Measurements from ENCODE around the gene PAM. TPM values are rescaled to one million over a fixed set of nuclear protein-coding genes. Genes with fewer than 3 reads are reported as not detected.

The PAM gene
- polyA plus RNA-seq, 1 donor from 2014 or later, result 363 TPM

DNA sequence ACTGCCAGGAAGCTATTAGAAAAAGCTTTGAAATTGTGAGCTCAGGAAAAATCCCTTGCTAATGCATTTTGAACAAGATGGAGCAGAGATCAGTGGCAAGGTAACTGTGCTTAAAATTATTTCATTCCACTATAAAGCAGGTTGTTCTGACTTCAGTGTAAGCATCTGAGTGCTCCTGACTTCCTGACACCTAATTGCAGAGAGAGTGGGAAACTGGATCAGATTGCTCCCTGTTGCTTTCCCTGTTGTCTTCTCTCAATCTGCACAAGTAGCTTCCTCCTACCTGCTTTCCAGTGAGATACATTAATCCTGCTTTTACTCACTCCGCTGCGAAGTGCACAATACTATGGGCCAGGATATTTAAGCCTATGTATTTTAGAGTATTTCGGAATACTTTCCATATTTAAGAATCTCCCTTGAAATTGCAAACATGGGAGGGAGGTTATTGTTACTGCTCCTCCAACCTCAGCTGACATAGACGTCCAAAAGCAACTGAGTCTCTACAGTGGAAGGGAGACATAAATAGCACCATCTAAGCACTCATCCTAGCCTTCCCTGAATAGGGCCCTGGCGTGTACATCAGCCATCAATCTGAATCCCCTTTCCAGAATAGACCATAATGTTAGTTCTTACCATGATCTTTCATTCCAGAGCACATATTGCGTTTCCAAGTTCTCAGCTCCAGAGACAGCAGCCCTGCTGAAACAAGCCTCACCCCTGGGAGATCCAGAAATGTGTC, 178.8 kb downstream of the PAM start:
- Histone ChIP-seq H3K27me3 (ENCODE audit: insufficient read depth, low read depth, low read length) (no peaks in the 10 kb centered on the region), H3K9me3 (ENCODE audit: low read length) (no peaks in the 10 kb centered on the region), H3F3A (ENCODE audit: insufficient read depth, low read length, poor library complexity, severe bottlenecking) (no peaks in the 10 kb centered on the region), H4K20me1 (ENCODE audit: insufficient read depth) (no peaks in the 10 kb centered on the region), H3K9me2 (ENCODE audit: insufficient read depth, low read length) (no peaks in the 10 kb centered on the region), H2AFZ (ENCODE audit: low read depth, low read length) (no peak overlapping the region), H3K27ac (ENCODE audit: low read length) (peak overlapping the region; percentile 41), H3K79me2 (replicated peaks; ENCODE audit: insufficient read depth, low read length) (no peaks in the 10 kb centered on the region), H3K4me2 (ENCODE audit: low read length) (no peak overlapping the region), H3K9ac (ENCODE audit: low read length) (no peak overlapping the region), H3K36me3 (ENCODE audit: insufficient read depth, low read length) (peaks cover 4% of the 10 kb centered on the region), H3K4me3 (ENCODE audit: low read length) (no peak overlapping the region)
- TF ChIP-seq EZH2 (IDR thresholded peaks at IDR 0.05; ENCODE audit: borderline replicate concordance, insufficient read depth, low read length, poor library complexity, severe bottlenecking) (no peak), POLR2AphosphoS5 (IDR thresholded peaks at IDR 0.05) (peak; percentile 48)

DNA sequence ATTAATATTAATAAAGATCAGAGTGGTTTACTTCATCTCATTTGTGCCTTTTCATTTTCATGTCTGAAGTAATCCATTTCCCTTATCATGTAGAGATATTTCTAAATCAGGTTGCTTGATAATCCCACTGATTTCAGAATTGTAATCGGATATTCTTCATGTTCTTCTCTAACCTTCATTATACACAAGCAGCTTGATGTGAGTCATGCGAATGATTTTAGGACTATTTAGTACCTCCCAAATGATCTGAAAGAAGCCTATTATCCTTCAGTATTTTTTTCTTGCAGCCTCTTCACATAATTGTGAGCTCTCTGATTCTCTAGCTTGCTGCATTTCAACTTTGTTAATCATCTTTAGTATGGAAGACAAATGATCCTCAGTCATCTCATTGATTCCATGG, 182.8 kb downstream of the PAM start:
- no peaks in the 10 kb centered on the region for H4K20me1 ChIP-seq (ENCODE audit: insufficient read depth)
- H3K79me2 ChIP-seq (replicated peaks; ENCODE audit: insufficient read depth, low read length), result no peaks in the 10 kb centered on the region
- no peak overlapping the region for H3K9ac ChIP-seq (ENCODE audit: low read length)
- H3K4me3 ChIP-seq (ENCODE audit: low read length), result no peak overlapping the region
- H3K9me2 ChIP-seq (ENCODE audit: insufficient read depth, low read length), result no peaks in the 10 kb centered on the region
- no peak overlapping the region for H2AFZ ChIP-seq (ENCODE audit: low read depth, low read length)
- no peaks in the 10 kb centered on the region for H3K27me3 ChIP-seq (ENCODE audit: insufficient read depth, low read depth, low read length)
- peaks cover 2% of the 10 kb centered on the region for H3F3A ChIP-seq (ENCODE audit: insufficient read depth, low read length, poor library complexity, severe bottlenecking)
- no peak for TF ChIP-seq EP300 (conservative IDR thresholded peaks at IDR 0.05; ENCODE audit: poor library complexity, severe bottlenecking)
- TF ChIP-seq MXI1 (conservative IDR thresholded peaks at IDR 0.05; ENCODE audit: poor library complexity, severe bottlenecking), result no peak
- TF ChIP-seq TAF1 (IDR thresholded peaks at IDR 0.05; ENCODE audit: low read depth), result no peak
- peaks cover 4% of the 10 kb centered on the region for H3K36me3 ChIP-seq (ENCODE audit: insufficient read depth, low read length)
- H3K9me3 ChIP-seq (ENCODE audit: low read length), result no peaks in the 10 kb centered on the region
- no peak overlapping the region for H3K27ac ChIP-seq (ENCODE audit: low read length)
- no peak overlapping the region for H3K4me2 ChIP-seq (ENCODE audit: low read length)

DNA sequence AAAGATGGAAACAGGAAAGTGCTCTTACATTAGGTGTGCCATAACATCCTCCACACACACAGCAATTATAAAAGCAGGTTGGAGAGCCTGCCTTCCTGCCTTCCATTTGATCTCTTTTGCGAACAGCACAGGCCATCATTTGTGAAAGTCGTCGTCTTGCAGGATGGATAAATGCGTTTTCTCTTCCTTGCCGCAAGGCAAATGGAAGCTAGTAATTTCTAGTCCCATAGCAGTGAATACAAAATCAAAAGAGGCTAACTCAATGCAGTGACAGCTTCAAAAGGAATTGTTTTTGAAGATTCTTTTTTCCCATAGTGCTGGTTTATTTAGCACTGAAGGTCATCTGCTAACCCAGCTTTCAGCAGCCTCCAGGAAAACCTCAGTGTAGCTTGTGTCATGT, 186.0 kb downstream of the PAM start:
- TF ChIP-seq EZH2 (IDR thresholded peaks at IDR 0.05; ENCODE audit: borderline replicate concordance, insufficient read depth, low read length, poor library complexity, severe bottlenecking) (no peak), EP300 (conservative IDR thresholded peaks at IDR 0.05; ENCODE audit: poor library complexity, severe bottlenecking) (peak; percentile 18), RAD21 (conservative IDR thresholded peaks at IDR 0.05) (no peak), POLR2AphosphoS5 (IDR thresholded peaks at IDR 0.05) (peak; percentile 44), SMC3 (conservative IDR thresholded peaks at IDR 0.05; ENCODE audit: poor library complexity) (peak; percentile 14)
- TF ChIP-seq, protein P1, sequence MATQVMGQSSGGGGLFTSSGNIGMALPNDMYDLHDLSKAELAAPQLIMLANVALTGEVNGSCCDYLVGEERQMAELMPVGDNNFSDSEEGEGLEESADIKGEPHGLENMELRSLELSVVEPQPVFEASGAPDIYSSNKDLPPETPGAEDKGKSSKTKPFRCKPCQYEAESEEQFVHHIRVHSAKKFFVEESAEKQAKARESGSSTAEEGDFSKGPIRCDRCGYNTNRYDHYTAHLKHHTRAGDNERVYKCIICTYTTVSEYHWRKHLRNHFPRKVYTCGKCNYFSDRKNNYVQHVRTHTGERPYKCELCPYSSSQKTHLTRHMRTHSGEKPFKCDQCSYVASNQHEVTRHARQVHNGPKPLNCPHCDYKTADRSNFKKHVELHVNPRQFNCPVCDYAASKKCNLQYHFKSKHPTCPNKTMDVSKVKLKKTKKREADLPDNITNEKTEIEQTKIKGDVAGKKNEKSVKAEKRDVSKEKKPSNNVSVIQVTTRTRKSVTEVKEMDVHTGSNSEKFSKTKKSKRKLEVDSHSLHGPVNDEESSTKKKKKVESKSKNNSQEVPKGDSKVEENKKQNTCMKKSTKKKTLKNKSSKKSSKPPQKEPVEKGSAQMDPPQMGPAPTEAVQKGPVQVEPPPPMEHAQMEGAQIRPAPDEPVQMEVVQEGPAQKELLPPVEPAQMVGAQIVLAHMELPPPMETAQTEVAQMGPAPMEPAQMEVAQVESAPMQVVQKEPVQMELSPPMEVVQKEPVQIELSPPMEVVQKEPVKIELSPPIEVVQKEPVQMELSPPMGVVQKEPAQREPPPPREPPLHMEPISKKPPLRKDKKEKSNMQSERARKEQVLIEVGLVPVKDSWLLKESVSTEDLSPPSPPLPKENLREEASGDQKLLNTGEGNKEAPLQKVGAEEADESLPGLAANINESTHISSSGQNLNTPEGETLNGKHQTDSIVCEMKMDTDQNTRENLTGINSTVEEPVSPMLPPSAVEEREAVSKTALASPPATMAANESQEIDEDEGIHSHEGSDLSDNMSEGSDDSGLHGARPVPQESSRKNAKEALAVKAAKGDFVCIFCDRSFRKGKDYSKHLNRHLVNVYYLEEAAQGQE (IDR thresholded peaks at IDR 0.05; ENCODE audit: borderline replicate concordance), result peak; percentile 31
- H3K36me3 ChIP-seq (ENCODE audit: insufficient read depth, low read length), result no peaks in the 10 kb centered on the region
- H3F3A ChIP-seq (ENCODE audit: insufficient read depth, low read length, poor library complexity, severe bottlenecking), result peaks cover 2% of the 10 kb centered on the region
- H2AFZ ChIP-seq (ENCODE audit: low read depth, low read length), result no peak overlapping the region
- no peaks in the 10 kb centered on the region for H3K9me3 ChIP-seq (ENCODE audit: low read length)
- peak overlapping the region; percentile 4 for H3K9ac ChIP-seq (ENCODE audit: low read length)
- H3K27ac ChIP-seq (ENCODE audit: low read length), result peak overlapping the region; percentile 51
- peak overlapping the region; percentile 29 for H3K4me3 ChIP-seq (ENCODE audit: low read length)
- H4K20me1 ChIP-seq (ENCODE audit: insufficient read depth), result no peaks in the 10 kb centered on the region
- no peaks in the 10 kb centered on the region for H3K79me2 ChIP-seq (replicated peaks; ENCODE audit: insufficient read depth, low read length)
- H3K27me3 ChIP-seq (ENCODE audit: insufficient read depth, low read depth, low read length), result no peaks in the 10 kb centered on the region
- no peaks in the 10 kb centered on the region for H3K9me2 ChIP-seq (ENCODE audit: insufficient read depth, low read length)
- H3K4me2 ChIP-seq (ENCODE audit: low read length), result peak overlapping the region; percentile 14

Data from neural cell (in vitro differentiated cells).